Panc1 (cell line): ENCODE data around the gene PRUNE2.

Experiments used
- POLR2AphosphoS5 ChIP-seq: IDR thresholded peaks from 2 replicates; pipeline ENCODE4 v1.6.1; 2012; ENCODE audit warnings: mild to moderate bottlenecking, low read depth, low read length, moderate library complexity
- TF ChIP-seq, protein P1 (sequence below), 2 experiments: IDR thresholded peaks; 2 replicates each; pipeline ENCODE4 v1.6.1; 2011 to 2012; ENCODE audit warnings: low read depth in 2 of 2, control low read depth in 1 of 2, low read length in 1 of 2, mild to moderate bottlenecking in 1 of 2, moderate library complexity in 1 of 2; ENCODE audit not compliant: insufficient read depth in 1 of 2
- TF ChIP-seq, protein P2 (sequence below): fragments of 450-650 bp; IDR thresholded peaks from 2 replicates; pipeline ENCODE4 v1.5.1; 2017; ENCODE audit warnings: mild to moderate bottlenecking

DNA sequence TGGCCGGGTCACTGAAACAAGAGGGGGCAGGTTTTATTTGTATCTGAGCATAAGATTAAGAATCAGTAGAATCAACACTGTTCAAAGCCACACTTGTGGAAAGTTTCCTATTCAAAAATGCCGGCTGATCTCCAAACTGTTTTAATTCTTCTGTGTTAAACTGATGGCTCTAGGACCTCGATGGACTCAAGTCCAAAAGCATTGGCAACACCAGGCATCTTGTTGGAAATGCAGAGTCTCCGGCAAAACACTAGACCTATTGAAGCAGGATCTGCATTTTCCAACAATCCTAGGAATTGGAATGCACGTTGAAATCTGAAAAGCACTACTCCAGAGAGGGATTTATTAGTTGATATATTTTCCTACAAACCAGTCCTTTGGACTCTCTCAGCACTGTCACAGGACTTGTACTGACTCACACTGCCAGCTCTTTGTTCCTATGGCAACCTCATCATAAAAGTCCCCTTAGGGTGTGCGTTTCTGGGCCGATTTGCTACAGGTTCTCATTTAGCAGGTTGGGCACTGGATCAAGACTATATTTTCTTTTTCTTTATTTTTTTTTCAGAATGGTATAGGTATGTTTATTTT is 189.7 kb downstream of the PRUNE2 start:
- TF ChIP-seq, protein P1, sequence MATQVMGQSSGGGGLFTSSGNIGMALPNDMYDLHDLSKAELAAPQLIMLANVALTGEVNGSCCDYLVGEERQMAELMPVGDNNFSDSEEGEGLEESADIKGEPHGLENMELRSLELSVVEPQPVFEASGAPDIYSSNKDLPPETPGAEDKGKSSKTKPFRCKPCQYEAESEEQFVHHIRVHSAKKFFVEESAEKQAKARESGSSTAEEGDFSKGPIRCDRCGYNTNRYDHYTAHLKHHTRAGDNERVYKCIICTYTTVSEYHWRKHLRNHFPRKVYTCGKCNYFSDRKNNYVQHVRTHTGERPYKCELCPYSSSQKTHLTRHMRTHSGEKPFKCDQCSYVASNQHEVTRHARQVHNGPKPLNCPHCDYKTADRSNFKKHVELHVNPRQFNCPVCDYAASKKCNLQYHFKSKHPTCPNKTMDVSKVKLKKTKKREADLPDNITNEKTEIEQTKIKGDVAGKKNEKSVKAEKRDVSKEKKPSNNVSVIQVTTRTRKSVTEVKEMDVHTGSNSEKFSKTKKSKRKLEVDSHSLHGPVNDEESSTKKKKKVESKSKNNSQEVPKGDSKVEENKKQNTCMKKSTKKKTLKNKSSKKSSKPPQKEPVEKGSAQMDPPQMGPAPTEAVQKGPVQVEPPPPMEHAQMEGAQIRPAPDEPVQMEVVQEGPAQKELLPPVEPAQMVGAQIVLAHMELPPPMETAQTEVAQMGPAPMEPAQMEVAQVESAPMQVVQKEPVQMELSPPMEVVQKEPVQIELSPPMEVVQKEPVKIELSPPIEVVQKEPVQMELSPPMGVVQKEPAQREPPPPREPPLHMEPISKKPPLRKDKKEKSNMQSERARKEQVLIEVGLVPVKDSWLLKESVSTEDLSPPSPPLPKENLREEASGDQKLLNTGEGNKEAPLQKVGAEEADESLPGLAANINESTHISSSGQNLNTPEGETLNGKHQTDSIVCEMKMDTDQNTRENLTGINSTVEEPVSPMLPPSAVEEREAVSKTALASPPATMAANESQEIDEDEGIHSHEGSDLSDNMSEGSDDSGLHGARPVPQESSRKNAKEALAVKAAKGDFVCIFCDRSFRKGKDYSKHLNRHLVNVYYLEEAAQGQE (IDR thresholded peaks at IDR 0.05; ENCODE audit: insufficient read depth in 1 of 2, low read depth in 2 of 2, low read length in 1 of 2) = no peak
- TF ChIP-seq, protein P2, sequence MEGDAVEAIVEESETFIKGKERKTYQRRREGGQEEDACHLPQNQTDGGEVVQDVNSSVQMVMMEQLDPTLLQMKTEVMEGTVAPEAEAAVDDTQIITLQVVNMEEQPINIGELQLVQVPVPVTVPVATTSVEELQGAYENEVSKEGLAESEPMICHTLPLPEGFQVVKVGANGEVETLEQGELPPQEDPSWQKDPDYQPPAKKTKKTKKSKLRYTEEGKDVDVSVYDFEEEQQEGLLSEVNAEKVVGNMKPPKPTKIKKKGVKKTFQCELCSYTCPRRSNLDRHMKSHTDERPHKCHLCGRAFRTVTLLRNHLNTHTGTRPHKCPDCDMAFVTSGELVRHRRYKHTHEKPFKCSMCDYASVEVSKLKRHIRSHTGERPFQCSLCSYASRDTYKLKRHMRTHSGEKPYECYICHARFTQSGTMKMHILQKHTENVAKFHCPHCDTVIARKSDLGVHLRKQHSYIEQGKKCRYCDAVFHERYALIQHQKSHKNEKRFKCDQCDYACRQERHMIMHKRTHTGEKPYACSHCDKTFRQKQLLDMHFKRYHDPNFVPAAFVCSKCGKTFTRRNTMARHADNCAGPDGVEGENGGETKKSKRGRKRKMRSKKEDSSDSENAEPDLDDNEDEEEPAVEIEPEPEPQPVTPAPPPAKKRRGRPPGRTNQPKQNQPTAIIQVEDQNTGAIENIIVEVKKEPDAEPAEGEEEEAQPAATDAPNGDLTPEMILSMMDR = no peak
- no peak for TF ChIP-seq POLR2AphosphoS5
